Fibroblast of skin of right biceps (primary cell): ENCODE measurements around the gene SORCS3.
A peak's percentile ranks its signal among the peaks of the same experiment; 100 is the strongest.

Experiments
- DNase-seq: peaks from one replicate; pipeline ENCODE4 v3.0.0-alpha.2; 2013

SORCS3 gene

GRCh38 chr10:104873161-104873560 is 232.1 kb downstream of the SORCS3 start:
- DNase-seq: no peak

GRCh38 chr10:104875561-104875960 is 234.5 kb downstream of the SORCS3 start:
- DNase-seq: no peak

GRCh38 chr10:104880624-104881398 is 239.7 kb downstream of the SORCS3 start:
- DNase-seq: no peak

- no peak for DNase-seq
Measured at GRCh38 chr10:104881740-104882139, 240.7 kb downstream of the SORCS3 start.

GRCh38 chr10:104892879-104893617 is 252.0 kb downstream of the SORCS3 start:
- DNase-seq: no peak

GRCh38 chr10:104893701-104894100 is 252.6 kb downstream of the SORCS3 start:
- no peak for DNase-seq

GRCh38 chr10:104894681-104895080 is 253.6 kb downstream of the SORCS3 start:
- DNase-seq: no peak

- DNase-seq: no peak
Measured at GRCh38 chr10:104895541-104895940, 254.5 kb downstream of the SORCS3 start.

- DNase-seq: no peak
Measured at GRCh38 chr10:104895981-104896380, 254.9 kb downstream of the SORCS3 start.

- DNase-seq: no peak
Measured at GRCh38 chr10:104897696-104898095, 256.6 kb downstream of the SORCS3 start.

GRCh38 chr10:104899779-104900178 is 258.7 kb downstream of the SORCS3 start:
- no peak for DNase-seq

- DNase-seq: peak; percentile 10
Measured at GRCh38 chr10:104903433-104903832, 262.3 kb downstream of the SORCS3 start.

GRCh38 chr10:104904753-104905323 is 263.7 kb downstream of the SORCS3 start:
- no peak for DNase-seq

GRCh38 chr10:104906112-104906511 is 265.0 kb downstream of the SORCS3 start:
- no peak for DNase-seq

GRCh38 chr10:104907521-104907920 is 266.4 kb downstream of the SORCS3 start:
- DNase-seq: no peak

GRCh38 chr10:104908581-104908980 is 267.5 kb downstream of the SORCS3 start:
- no peak for DNase-seq

- no peak for DNase-seq
Measured at GRCh38 chr10:104910712-104911111, 269.6 kb downstream of the SORCS3 start.

- no peak for DNase-seq
Measured at GRCh38 chr10:104913390-104913789, 272.3 kb downstream of the SORCS3 start.

- DNase-seq: no peak
Measured at GRCh38 chr10:104920476-104920875, 279.4 kb downstream of the SORCS3 start.

- DNase-seq: no peak
Measured at GRCh38 chr10:104921763-104922162, 280.7 kb downstream of the SORCS3 start.

GRCh38 chr10:104922810-104923209 is 281.7 kb downstream of the SORCS3 start:
- no peak for DNase-seq

GRCh38 chr10:104923501-104923900 is 282.4 kb downstream of the SORCS3 start:
- no peak for DNase-seq

GRCh38 chr10:104924101-104924795 is 283.2 kb downstream of the SORCS3 start:
- no peak for DNase-seq
